Kidney (tissue), 14 donors: ENCODE data around the gene COBLL1. TPM values are rescaled to one million over a fixed set of nuclear protein-coding genes. Genes with fewer than 3 reads are reported as not detected.

Experiments used
- DNase-seq, 5 donors: peaks; one replicate each; pipeline ENCODE4 v3.0.0-alpha.2; 2013 to 2020
- FAIRE-seq: peaks from 2 replicates; lab custom pipeline; 2012; peaks lifted over from hg19 to GRCh38; lab: Jason Lieb, UNC
- H3K27ac ChIP-seq, 2 donors: one replicate each; pipeline ENCODE4 v1.7.0; 2013; ENCODE audit warnings: low read depth in 2 of 2, low read length in 2 of 2, inconsistent platforms in 1 of 2
- H3K27me3 ChIP-seq: one replicate; pipeline ENCODE4 v1.7.1; 2013; ENCODE audit warnings: low read length, inconsistent platforms; ENCODE audit not compliant: control insufficient read depth, insufficient read depth
- H3K36me3 ChIP-seq, 3 donors: one replicate each; pipeline versions ENCODE4 v1.7.0 to v1.7.1; 2013; ENCODE audit warnings: low read length in 3 of 3, control low read depth in 1 of 3, inconsistent platforms in 1 of 3; ENCODE audit not compliant: insufficient read depth in 3 of 3, control insufficient read depth in 2 of 3
- H3K4me1 ChIP-seq, 3 donors: one replicate each; pipeline versions ENCODE4 v1.7.0 to v1.7.1; 2013; ENCODE audit warnings: low read length in 3 of 3, inconsistent platforms in 1 of 3, low read depth in 1 of 3; ENCODE audit not compliant: control insufficient read depth in 2 of 3, insufficient read depth in 2 of 3
- H3K4me3 ChIP-seq, 3 donors: one replicate each; pipeline versions ENCODE4 v1.7.0 to v1.8.1; 2013; ENCODE audit warnings: low read length in 3 of 3, control low read depth in 1 of 3, inconsistent platforms in 1 of 3
- H3K9ac ChIP-seq, 3 donors: one replicate each; pipeline versions ENCODE4 v1.7.0 to v1.7.1; 2013; ENCODE audit warnings: low read length in 3 of 3, control low read depth in 1 of 3, inconsistent platforms in 1 of 3
- H3K9me3 ChIP-seq, 3 donors: one replicate each; pipeline versions ENCODE4 v1.7.0 to v1.7.1; 2013; ENCODE audit warnings: low read length in 3 of 3, control low read depth in 1 of 3, inconsistent platforms in 1 of 3; ENCODE audit not compliant: control insufficient read depth in 2 of 3, insufficient read depth in 1 of 3
- CTCF ChIP-seq: IDR thresholded peaks from 3 replicates; pipeline ENCODE4 v1.5.1; 2012; ENCODE audit warnings: mild to moderate bottlenecking, moderate library complexity, borderline replicate concordance; ENCODE audit not compliant: insufficient read depth; ENCODE audit errors: extremely low read depth
- intact Hi-C: fragments of 100-400 bp; cut with DNase I; formaldehyde crosslinking; loops from one replicate; pipeline ENCODE4 v1.11.1; 2022
- polyA plus RNA-seq: library from polyadenylated mRNA; stranded (reverse); fragments of 350-450 nt; fragmentation: Illumina TruSeq; extraction: RNeasy Lipid Tissue Mini Kit (QIAGEN cat#74804); gene quantifications from one replicate; pipeline ENCODE4 v1.2.3, GENCODE V29; 2014; ENCODE audit warnings: low read depth, low replicate concordance; ENCODE audit not compliant: insufficient read depth
- total RNA-seq: library from RNA; stranded (reverse); fragmentation: NEBNext Ultra II Directional; extraction: Animal tissue kit (Norgen Biotek cat#: 25700); gene quantifications from one replicate; pipeline ENCODE4 v1.2.1, GENCODE V29; 2021
- donor health status: control.
- donor health status: control.
- donor health status: control.
- donor health status: control.
- donor health status: control.
- donor health status: DM: yes; HTN: yes; CAD: no.
- donor health status: Normal renal cell carcinoma (clear cell type).

Gene COBLL1
- total and polyA plus RNA-seq, 2 donors from 2014 or later = 39.7 to 205 TPM

- peaks cover 0 to 6% (median 4%) of the 10 kb centered on the region in 3 donors for H3K4me1 ChIP-seq
- FAIRE-seq (no peak), DNase-seq (no peak)
- no peak overlapping the region for H3K9ac ChIP-seq
- TF ChIP-seq CTCF = no peak
- intact Hi-C loops = no loop called here
- no peak overlapping the region for H3K4me3 ChIP-seq
- no peak overlapping the region for H3K27ac ChIP-seq
- H3K36me3 ChIP-seq = no peaks in the 10 kb centered on the region
- H3K27me3 ChIP-seq = no peaks in the 10 kb centered on the region
- H3K9me3 ChIP-seq = no peaks in the 10 kb centered on the region
Measured at GRCh38 chr2:164877169-164877568, 35.5 kb upstream of the COBLL1 start.

DNA sequence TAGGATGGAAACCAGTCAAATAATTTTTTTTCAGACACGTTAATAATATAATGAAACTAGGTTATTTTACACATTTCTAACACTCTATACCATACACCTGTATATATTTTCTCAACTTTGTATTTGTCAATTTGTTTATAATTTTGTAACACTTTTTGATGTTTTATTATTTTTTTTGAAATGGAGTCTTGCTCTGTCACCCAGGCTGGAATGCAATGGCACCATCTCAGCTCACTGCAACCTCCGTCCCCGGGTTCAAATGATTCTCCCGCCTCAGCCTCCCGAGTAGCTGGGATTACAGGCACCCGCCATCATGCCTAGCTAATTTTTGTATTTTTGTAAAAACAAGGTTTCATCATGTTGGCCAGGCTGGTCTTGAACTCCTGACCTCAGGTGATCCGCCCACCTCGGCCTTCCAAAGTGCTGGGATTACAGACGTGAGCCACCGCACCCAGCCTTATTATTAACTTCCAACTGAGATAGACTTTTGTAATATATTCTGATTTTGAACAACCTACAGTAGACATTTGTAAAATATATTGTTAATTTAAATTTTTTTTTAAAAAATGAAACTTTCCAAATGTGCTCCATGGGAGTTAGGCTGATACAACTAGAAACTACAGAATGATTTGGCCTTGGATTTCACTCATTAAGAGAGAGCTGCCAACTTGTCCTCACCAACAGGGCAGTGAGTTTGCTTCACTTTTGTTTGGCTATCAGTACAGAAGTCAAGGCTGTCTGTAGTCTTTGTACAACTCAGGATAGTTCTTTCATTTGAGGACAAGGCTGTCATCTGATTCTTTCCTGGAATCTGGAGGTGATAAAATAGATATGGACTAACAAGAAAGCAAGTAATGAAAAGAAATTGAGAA is 33.9 kb upstream of the COBLL1 start:
- H3K36me3 ChIP-seq = no peaks in the 10 kb centered on the region
- peaks cover 0 to 4% (median 4%) of the 10 kb centered on the region in 3 donors for H3K4me1 ChIP-seq
- no peaks in the 10 kb centered on the region for H3K9me3 ChIP-seq
- TF ChIP-seq CTCF = no peak
- intact Hi-C loops = no loop called here
- H3K27ac ChIP-seq = no peak overlapping the region
- H3K9ac ChIP-seq = no peak overlapping the region
- no peak for FAIRE-seq
- no peaks in the 10 kb centered on the region for H3K27me3 ChIP-seq
- no peak for DNase-seq
- no peak overlapping the region for H3K4me3 ChIP-seq

- FAIRE-seq (peak; percentile 21), DNase-seq (peak in 3 of 5 donors; percentile 22 to 55 (median 41))
Measured at GRCh38 chr2:164873210-164873908, 31.7 kb upstream of the COBLL1 start.

More at GRCh38 chr2:164873210-164873908, 31.7 kb upstream of the COBLL1 start:
- H3K4me1 ChIP-seq = peaks cover 0 to 6% (median 6%) of the 10 kb centered on the region in 3 donors
- H3K36me3 ChIP-seq = no peaks in the 10 kb centered on the region
- no peak for TF ChIP-seq CTCF
- H3K9me3 ChIP-seq = no peaks in the 10 kb centered on the region
- no peaks in the 10 kb centered on the region for H3K27me3 ChIP-seq
- H3K9ac ChIP-seq = no peak overlapping the region
- peak overlapping the region; percentile 56 to 67 for H3K27ac ChIP-seq
- peak overlapping the region in 1 of 3 donors; percentile 5 for H3K4me3 ChIP-seq
- intact Hi-C loops = no loop called here
